ENCODE results near the gene STX11.

Gene STX11

DNA sequence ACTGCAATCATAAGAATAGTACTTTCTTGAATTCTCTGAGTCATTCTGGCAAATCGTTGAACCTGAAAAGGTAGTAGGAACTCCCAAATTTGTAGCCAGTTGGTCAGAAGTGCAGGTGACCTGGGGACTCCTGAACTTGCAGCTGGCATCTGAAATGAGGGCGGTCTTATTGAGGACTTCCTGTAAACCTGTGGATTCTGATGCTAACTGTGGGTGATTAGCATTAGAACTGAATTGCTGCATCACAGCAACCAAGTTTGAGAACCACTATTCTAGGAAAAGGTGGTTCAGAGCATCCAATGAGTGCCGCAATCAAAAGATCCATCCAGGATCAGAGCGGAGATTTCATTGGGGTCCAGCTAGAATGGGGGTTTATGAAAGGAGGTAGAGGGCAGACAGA lies 84.6 kb downstream of the STX11 start:
- Histone ChIP-seq H3K27ac (replicated peaks) (no peak overlapping the region), H3K4me3 (replicated peaks; ENCODE audit: insufficient read depth, low read length) (no peak overlapping the region), H3K27me3 (ENCODE audit: insufficient read depth, poor library complexity, severe bottlenecking) (no peaks in the 10 kb centered on the region)
- TF ChIP-seq POLR2AphosphoS5 (IDR thresholded peaks at IDR 0.05; ENCODE audit: low read depth) (no peak), SPI1 (IDR thresholded peaks at IDR 0.05; ENCODE audit: borderline replicate concordance, low read depth) (no peak), GABPA (IDR thresholded peaks at IDR 0.05; ENCODE audit: low read depth) (no peak)
- TF ChIP-seq, protein P1, sequence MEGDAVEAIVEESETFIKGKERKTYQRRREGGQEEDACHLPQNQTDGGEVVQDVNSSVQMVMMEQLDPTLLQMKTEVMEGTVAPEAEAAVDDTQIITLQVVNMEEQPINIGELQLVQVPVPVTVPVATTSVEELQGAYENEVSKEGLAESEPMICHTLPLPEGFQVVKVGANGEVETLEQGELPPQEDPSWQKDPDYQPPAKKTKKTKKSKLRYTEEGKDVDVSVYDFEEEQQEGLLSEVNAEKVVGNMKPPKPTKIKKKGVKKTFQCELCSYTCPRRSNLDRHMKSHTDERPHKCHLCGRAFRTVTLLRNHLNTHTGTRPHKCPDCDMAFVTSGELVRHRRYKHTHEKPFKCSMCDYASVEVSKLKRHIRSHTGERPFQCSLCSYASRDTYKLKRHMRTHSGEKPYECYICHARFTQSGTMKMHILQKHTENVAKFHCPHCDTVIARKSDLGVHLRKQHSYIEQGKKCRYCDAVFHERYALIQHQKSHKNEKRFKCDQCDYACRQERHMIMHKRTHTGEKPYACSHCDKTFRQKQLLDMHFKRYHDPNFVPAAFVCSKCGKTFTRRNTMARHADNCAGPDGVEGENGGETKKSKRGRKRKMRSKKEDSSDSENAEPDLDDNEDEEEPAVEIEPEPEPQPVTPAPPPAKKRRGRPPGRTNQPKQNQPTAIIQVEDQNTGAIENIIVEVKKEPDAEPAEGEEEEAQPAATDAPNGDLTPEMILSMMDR (IDR thresholded peaks at IDR 0.05; ENCODE audit: insufficient read depth, low read length) = no peak
- TF ChIP-seq, protein P2, sequence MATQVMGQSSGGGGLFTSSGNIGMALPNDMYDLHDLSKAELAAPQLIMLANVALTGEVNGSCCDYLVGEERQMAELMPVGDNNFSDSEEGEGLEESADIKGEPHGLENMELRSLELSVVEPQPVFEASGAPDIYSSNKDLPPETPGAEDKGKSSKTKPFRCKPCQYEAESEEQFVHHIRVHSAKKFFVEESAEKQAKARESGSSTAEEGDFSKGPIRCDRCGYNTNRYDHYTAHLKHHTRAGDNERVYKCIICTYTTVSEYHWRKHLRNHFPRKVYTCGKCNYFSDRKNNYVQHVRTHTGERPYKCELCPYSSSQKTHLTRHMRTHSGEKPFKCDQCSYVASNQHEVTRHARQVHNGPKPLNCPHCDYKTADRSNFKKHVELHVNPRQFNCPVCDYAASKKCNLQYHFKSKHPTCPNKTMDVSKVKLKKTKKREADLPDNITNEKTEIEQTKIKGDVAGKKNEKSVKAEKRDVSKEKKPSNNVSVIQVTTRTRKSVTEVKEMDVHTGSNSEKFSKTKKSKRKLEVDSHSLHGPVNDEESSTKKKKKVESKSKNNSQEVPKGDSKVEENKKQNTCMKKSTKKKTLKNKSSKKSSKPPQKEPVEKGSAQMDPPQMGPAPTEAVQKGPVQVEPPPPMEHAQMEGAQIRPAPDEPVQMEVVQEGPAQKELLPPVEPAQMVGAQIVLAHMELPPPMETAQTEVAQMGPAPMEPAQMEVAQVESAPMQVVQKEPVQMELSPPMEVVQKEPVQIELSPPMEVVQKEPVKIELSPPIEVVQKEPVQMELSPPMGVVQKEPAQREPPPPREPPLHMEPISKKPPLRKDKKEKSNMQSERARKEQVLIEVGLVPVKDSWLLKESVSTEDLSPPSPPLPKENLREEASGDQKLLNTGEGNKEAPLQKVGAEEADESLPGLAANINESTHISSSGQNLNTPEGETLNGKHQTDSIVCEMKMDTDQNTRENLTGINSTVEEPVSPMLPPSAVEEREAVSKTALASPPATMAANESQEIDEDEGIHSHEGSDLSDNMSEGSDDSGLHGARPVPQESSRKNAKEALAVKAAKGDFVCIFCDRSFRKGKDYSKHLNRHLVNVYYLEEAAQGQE (IDR thresholded peaks at IDR 0.05; ENCODE audit: insufficient replicate concordance, low read depth) = no peak
- no peak for DNase-seq (ENCODE audit: low read depth in 1 of 2, low spot score in 1 of 2)

Measured in HL-60 (cell line).